NCI-H1105 treated with DMSO at 0.1 percent for 48 hours (cell line): ENCODE data around the gene DCP1A.
A peak's percentile ranks its signal among the peaks of the same experiment; 100 is the strongest.
"Not testable (repeated sequence)": the region's sequence is repeated elsewhere in the genome, so short reads cannot be mapped to it uniquely, and the experiment has no call there.

Experiments used
- DNase-seq: peaks from one replicate; lab custom pipeline; 2025; lab: John Stamatoyannopoulos, UW

DCP1A gene

GRCh38 chr3:53328746-53329145 lies 18.6 kb downstream of the DCP1A start:
- DNase-seq = no peak

- not testable (repeated sequence) for DNase-seq
Observed at GRCh38 chr3:53327986-53328385, 19.4 kb downstream of the DCP1A start.

- no peak for DNase-seq
Observed at GRCh38 chr3:53324105-53324504, 23.2 kb downstream of the DCP1A start.

DNA sequence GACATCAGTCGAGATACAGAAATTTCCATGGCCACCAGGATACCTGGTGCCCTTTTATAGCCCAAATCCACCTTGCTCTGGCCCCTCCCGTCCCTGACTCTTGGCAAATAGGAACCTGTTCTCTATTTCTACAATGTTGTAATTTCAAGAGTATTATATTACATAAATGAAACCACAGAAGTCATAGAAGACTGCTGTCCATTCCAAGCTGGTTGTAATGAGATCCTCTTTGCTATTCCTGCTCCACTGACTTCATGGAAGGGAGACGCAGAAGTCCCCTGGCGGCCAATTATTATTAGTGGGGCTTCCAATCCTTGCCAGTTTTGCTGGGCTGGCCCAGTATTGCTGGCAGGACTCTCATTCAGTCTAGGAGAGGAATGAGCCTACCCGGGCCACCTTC lies 26.6 kb downstream of the DCP1A start:
- no peak for DNase-seq

GRCh38 chr3:53318522-53318921 lies 28.8 kb downstream of the DCP1A start:
- no peak for DNase-seq

DNA sequence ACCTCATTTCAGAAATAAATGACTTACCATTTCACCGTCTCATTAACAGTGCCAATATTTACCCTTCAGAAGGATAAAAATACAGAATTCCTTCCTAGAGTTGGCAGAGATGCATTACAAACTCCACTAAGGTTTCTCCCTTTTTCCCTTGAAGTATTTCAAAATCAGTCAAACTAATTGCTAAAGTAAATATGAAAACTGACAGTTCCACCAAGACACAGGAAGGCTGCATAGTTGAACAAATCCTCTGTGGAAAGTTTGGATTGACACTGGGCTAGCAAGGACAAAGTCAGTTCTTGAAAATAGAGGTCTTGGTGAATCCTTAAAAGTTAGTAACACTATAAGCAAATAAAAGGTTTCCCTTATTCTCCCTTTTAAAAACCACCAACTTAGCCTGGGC lies 34.5 kb downstream of the DCP1A start:
- DNase-seq = no peak

DNA sequence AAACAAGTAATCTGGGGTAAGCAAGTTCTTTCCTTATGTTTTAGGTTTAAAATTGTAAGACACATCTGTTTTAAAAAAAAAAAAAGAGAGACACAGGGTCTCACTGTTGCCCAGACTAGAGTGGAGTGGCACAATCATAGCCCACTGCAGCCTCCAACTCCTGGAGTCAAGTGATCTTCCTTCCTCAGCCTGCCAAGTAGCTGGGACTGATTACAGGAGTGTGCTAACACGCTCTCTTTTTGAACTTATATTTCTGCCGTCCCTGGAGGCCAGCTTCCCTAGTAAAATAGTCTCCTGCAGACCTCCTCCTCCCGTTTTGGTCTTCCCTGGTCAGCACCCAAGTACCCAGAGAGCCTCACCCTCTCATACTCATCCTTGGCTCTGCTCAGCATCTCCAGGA lies 35.5 kb downstream of the DCP1A start:
- no peak for DNase-seq

- DNase-seq = no peak
Observed at GRCh38 chr3:53303957-53304356, 43.4 kb downstream of the DCP1A start.

DNA sequence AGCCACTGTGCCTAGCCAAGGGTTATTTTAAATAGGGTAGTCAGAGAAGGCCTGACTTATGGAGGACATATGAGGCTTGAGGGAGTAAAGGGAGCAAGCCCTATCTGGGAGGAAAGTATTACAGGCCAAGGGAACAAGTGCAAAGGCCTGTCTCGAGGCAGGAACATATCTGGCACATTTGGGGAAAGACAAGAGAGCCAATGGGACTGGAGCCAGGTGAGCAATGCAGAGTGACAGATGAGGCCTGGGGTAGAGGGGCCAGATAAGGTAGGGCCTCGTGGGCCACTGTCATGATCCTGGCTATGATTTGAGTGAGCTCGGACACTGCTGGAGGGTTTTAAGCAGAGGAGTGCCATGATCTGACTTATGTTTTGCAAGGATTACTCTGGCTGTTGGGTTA lies 43.8 kb downstream of the DCP1A start:
- DNase-seq = no peak

GRCh38 chr3:53300826-53301225 lies 46.5 kb downstream of the DCP1A start:
- DNase-seq = no peak

- DNase-seq = peak; percentile 30
Observed at GRCh38 chr3:53299611-53300023, 47.7 kb downstream of the DCP1A start.

- DNase-seq = no peak
Observed at GRCh38 chr3:53295410-53295809, 51.9 kb downstream of the DCP1A start.

- DNase-seq = no peak
Observed at GRCh38 chr3:53293867-53294266, 53.5 kb downstream of the DCP1A start.

DNA sequence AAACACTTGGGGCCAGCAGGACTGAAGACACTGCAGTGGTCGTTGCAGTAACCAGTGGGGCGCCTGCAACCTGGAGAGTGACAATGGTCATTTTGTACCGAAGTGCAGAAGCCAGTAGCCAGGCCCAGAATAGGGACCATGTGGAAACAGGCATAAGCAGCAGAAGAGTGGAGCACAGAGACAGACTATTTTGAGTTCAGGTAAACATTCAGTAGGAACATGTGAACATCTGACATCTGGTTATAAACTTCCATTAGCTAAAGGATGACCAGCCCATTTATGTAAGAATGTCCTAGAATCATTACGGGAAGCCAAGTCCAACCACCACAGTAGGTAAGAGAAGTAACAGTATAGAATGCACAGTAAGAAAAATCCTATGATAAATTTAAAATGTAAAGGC lies 59.1 kb downstream of the DCP1A start:
- no peak for DNase-seq

GRCh38 chr3:53287131-53287629 lies 60.2 kb downstream of the DCP1A start:
- no peak for DNase-seq

GRCh38 chr3:53286727-53287126 lies 60.6 kb downstream of the DCP1A start:
- no peak for DNase-seq

DNA sequence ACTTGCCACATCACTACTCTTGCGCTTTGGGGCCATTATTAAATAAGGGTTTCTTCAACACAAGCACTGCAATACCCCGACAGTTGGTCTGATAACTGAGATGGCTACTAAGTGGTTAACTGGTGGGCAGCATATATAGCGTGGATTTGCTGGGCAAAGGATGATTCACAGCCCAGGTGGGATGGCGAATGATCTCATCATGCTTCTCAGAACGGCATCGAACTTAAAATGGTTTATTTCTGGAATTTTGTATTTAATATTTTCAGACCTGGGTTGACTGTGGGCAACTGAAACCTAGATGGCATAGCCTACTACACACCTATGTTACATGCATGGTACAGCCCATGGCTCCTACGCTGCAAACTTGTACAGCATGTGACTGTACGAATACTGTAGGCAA lies 64.8 kb downstream of the DCP1A start:
- no peak for DNase-seq

DNA sequence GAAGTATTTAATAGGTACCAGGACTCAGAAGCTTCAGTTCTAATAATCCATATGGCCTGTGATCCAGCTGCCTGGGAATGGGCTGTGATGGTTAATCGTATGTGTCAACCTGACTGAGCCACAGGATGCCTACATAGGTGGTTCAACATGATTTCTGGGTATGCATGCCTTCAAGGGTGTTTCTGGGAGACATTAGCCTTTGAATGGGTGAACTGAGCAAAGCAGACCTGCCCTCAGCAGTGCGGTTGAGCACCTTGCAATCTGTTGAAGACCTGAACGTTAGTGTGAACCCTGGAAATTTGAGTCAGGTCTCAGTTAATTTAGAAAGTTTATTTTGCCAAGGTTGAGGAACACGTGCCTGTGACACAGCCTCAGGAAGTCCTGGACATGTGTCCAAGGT lies 68.7 kb downstream of the DCP1A start:
- DNase-seq = no peak

DNA sequence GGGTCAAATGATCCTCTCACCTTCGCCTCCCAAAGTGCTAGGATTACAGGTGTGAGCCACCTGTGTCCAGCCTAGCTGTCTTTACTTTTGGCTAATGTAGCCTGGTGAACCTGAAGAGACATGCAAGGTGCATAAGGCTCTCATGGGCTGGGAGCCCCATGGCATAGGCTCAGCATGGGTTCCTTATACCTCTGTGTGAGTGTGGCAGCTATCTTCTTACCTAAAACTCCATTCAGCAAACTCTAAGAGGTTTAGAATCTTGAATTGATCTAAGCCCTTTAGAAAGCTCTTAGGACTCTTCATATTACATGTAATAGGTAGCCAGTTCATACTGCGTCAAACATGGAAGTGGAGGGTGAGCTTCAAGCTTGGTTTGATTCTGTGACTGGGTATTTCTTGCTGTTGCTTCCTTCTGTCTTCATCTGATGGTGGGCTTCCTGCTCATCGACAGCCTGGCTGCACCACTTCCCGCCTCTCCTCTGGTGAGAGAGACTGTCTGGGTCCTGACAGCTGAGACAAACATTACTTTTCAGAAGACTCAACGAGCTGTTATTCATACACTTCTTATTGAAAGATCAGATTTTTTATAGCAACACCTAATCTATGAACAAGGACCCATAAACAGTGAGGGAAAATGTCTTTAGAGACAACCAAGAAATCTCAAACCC lies 72.3 kb downstream of the DCP1A start:
- DNase-seq = no peak

GRCh38 chr3:53273146-53273670 lies 74.1 kb downstream of the DCP1A start:
- DNase-seq = no peak

- DNase-seq = peak; percentile 27
Observed at GRCh38 chr3:53269888-53270880, 77.2 kb downstream of the DCP1A start.

DNA sequence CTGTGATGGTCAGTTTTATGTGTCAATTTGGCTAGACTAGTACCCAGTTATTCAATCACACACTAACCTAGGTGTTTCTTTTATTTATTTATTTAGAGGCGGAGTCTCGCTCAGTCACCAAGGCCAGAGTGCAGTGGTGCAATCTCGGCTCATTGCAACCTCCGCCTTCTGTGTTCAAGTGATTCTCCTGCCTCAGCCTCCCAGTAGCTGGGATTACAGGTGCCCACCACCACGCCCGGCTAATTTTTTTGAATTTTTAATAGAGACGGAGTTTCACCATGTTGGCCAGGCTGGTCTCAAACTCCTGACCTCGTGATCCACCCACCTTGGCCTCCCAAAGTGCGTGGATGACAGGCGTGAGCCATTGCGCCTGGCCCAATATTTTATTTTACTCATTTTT lies 78.2 kb downstream of the DCP1A start:
- DNase-seq = not testable (repeated sequence)

- DNase-seq = no peak
Observed at GRCh38 chr3:53267766-53268165, 79.6 kb downstream of the DCP1A start.
